K562 treated with DMSO at 1 percent for 48 hours (cell line): ENCODE results near the gene GFOD1. TPM values are rescaled to one million over a fixed set of nuclear protein-coding genes. Genes with fewer than 3 reads are reported as not detected.

Experiments
- total RNA-seq: library from RNA; unstranded; fragments of 300-600 nt; gene quantifications from 2 replicates; pipeline ENCODE4 v1.2.3, GENCODE V29; 2022; ENCODE audit warnings: low replicate concordance; ENCODE audit errors: extremely low read depth

Gene GFOD1
- not detected in 2 replicates for total RNA-seq

GRCh38 chr6:13487122-13488014 lies at the start of gene GFOD1:
Gene GFOD1, minus strand, starts transcription at chr6:13487600. Its CDS starts 710 bp downstream, at chr6:13486890.

GRCh38 chr6:13328076-13328874 lies 159.1 kb downstream of the GFOD1 start, which contains the start of gene TBC1D7:
Gene TBC1D7, minus strand, starts transcription at chr6:13328537. Its CDS starts 1,639 bp downstream, at chr6:13326898.

Other genes starting within 250 kb of the GFOD1 start
- not detected in 2 replicates for gene TBC1D7, start 159.1 kb downstream of the GFOD1 start, total RNA-seq
- not detected in 2 replicates for gene SIRT5, start 87.0 kb upstream of the GFOD1 start, total RNA-seq
- gene NOL7, start 127.7 kb upstream of the GFOD1 start, total RNA-seq, result not detected in 2 replicates
- gene RANBP9, start 224.2 kb upstream of the GFOD1 start, total RNA-seq, result not detected in 2 replicates